H54 (cell line): ENCODE measurements around the gene CIRBP.

Experiments used
- DNase-seq: peaks from one replicate; pipeline ENCODE4 v3.0.0; 2011; ENCODE audit warnings: low spot score, mixed read lengths; ENCODE audit not compliant: insufficient read length
- FAIRE-seq: peaks from 3 replicates; lab custom pipeline; 2011; peaks lifted over from hg19 to GRCh38; lab: Jason Lieb, UNC
- POLR2A ChIP-seq: IDR thresholded peaks from 2 replicates; pipeline ENCODE4 v1.6.1; 2011; ENCODE audit warnings: low read depth, mild to moderate bottlenecking, low read length

Gene CIRBP

GRCh38 chr19:1267477-1268225 lies 1.5 kb upstream of the CIRBP start:
- TF ChIP-seq POLR2A, result no peak
- FAIRE-seq (no peak), DNase-seq (no peak)

- FAIRE-seq (no peak), DNase-seq (no peak)
- no peak for TF ChIP-seq POLR2A
Observed at GRCh38 chr19:1268226-1269064, 687 bp upstream of the CIRBP start.

GRCh38 chr19:1269478-1270212 lies 513 bp downstream of the CIRBP start:
- TF ChIP-seq POLR2A, result peak; percentile 31; the same call in 1 of the 2 replicates
- FAIRE-seq, result no peak
- DNase-seq, result no peak

- no peak for TF ChIP-seq POLR2A
- DNase-seq (no peak), FAIRE-seq (no peak)
Observed at GRCh38 chr19:1270213-1270853, 1.2 kb downstream of the CIRBP start.

- DNase-seq (no peak), FAIRE-seq (no peak)
- no peak for TF ChIP-seq POLR2A
Observed at GRCh38 chr19:1270854-1271527, 1.9 kb downstream of the CIRBP start.

GRCh38 chr19:1271528-1272422 lies 2.6 kb downstream of the CIRBP start:
- TF ChIP-seq POLR2A, result no peak
- DNase-seq (no peak), FAIRE-seq (no peak)

- DNase-seq (no peak), FAIRE-seq (no peak)
- no peak for TF ChIP-seq POLR2A
Observed at GRCh38 chr19:1272423-1273262, 3.5 kb downstream of the CIRBP start.

GRCh38 chr19:1273263-1274041 lies 4.3 kb downstream of the CIRBP start:
- FAIRE-seq (no peak), DNase-seq (no peak)
- TF ChIP-seq POLR2A, result no peak

GRCh38 chr19:1274081-1274851 lies 5.1 kb downstream of the CIRBP start:
- DNase-seq (no peak), FAIRE-seq (no peak)
- TF ChIP-seq POLR2A, result no peak

- no peak for TF ChIP-seq POLR2A
- DNase-seq, result no peak
- no peak for FAIRE-seq
Observed at GRCh38 chr19:1274852-1275259, 5.7 kb downstream of the CIRBP start.
